Measurements from ENCODE around the gene TMIGD2.

TMIGD2 gene

GRCh38 chr19:4326215-4326836, 24.1 kb upstream of the TMIGD2 start:
- DNase-seq, result no peak

DNA sequence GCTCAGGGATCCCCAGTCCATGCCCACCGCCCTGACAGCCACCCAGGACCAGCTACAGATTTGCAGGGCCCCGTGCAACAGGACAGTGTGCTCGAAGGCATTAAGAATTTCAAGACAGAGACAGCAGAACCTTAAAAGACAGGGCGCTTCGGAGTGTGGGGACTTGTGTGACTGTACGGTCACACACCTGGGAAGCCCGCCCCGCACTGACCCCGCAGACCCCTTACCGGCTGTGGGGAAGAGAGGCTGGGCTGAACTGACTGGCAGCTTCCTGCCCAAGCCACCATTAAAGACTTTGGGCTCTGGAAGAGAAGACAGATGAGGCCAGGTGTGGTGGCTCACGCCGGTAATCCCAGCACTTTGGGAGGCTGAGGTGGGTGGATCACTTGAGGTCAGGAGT, 22.0 kb upstream of the TMIGD2 start:
- DNase-seq, result no peak

GRCh38 chr19:4323692-4324091, 21.5 kb upstream of the TMIGD2 start:
- DNase-seq, result no peak

DNA sequence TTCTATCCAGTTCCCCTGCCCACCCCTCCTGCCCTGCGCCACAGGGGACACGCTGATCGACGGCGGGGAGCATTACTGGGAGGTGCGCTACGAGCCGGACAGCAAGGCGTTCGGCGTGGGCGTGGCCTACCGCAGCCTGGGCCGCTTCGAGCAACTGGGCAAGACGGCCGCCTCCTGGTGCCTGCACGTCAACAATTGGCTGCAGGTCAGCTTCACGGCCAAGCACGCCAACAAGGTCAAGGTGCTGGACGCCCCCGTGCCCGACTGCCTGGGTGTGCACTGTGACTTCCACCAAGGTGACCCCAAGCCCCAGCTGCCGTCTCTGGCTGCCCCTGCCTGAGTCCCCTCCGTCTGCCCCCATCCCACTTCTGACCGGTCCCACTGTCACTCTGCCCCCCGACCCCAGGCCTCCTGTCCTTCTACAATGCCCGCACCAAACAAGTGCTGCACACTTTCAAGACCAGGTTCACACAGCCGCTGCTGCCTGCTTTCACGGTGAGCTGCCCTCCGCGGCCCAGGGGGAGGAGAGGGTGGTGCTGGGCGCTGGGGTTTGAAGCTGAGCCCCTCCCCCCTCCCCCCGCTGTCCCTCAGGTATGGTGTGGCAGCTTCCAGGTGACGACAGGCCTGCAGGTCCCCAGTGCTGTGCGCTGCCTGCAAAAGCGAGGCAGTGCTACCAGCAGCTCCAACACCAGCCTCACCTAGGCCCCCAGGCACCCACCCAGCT, 20.9 kb upstream of the TMIGD2 start:
- DNase-seq, result no peak

- no peak for DNase-seq
These were observed 18.2 kb upstream of the TMIGD2 start for GRCh38 chr19:4320419-4320818.

- DNase-seq, result no peak
These were observed 17.0 kb upstream of the TMIGD2 start for GRCh38 chr19:4319067-4319718.

- DNase-seq, result no peak
These were observed 16.3 kb upstream of the TMIGD2 start for GRCh38 chr19:4318460-4318859.

- no peak for DNase-seq
These were observed 14.8 kb upstream of the TMIGD2 start for GRCh38 chr19:4316956-4317355.

DNA sequence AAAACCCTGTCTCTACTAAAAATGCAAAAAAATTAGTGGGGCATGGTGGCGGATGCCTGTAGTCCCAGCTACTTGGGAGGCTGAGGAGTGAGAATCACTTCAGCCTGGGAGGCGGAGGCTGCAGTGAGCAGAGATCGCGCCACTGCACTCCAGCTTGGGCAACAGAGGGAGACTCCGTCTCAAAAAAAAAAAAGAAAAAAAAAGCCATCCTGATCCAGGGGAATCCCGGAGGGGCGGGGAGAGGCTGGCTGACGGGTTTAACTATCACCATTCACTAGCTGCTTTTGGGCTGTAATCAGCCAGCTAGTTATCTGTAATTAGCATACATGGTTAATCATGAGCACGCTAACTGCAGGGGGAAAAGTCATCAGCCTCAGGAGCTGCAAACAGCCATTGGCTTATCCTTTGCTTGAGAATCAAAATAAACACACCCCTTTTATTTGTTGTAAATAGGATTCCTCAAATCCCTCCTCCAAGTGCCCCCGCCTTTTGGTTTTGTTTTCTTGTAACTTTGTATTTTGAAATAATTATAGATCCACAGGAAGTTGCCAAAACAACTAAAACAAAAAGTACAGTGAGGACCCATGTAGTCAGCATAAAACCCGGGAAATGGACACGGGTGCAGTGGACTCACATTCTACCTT, 11.8 kb upstream of the TMIGD2 start:
- no peak for DNase-seq

DNA sequence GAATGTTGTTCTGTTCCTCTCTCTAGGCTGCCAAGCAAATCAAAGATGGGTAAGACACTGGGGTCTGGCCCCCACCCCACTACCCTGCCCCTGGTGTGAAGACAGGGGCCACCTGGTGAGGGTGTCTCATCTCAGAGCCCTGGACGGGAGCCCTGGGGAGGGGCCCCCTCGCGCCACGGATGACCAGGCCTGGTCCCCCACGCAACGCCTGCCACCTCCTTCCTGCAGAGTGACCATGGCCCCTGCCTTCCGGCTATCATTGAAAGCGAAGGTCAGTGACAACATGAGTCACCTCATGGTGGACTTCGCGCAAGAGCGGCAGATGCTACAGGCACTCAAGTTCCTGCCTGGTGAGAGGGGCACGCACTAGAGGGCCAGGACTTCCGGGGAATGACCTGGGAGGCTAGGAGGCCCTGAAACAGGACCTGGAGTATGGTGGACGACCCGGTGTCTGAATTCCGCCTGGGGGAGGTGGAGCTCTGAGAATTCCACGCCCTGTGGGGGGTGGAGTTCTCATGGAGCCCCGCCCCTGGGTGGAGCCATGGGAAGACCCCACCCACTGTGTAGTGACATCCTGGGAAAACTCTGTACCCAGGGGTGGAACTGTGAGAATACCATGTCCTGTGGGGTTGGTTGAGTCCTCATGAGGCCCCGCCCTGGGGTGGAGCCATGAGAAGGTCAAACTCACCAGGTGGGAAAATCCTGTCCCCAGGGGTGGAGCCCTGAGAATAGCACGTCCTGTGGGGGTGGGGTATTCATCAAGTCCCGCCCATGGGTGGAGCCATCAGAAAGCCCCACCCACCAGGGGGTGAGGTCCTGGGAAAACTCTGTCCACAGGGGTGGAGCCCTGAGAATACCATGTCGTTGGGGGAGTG, 8.3 kb upstream of the TMIGD2 start:
- DNase-seq, result no peak

DNA sequence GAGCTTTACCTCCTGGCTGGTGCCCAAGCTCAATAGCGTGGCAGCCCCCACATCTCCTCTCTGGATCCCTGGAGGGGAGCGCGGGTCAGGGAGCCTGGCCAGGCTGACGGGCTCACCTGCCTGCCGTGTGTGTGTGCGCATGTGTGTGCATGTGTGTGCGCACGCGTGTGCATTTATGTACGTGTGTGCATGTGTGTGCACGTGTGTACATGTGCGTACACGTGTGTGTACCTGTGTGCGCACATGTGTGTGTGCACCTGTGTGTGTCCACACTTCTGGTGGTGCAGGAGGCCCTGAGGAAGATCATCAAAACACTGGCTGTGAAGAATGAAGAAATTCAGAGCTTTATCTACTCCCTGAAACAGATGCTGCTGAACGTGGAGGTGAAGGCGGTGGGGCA, 3.5 kb upstream of the TMIGD2 start:
- no peak for DNase-seq

DNA sequence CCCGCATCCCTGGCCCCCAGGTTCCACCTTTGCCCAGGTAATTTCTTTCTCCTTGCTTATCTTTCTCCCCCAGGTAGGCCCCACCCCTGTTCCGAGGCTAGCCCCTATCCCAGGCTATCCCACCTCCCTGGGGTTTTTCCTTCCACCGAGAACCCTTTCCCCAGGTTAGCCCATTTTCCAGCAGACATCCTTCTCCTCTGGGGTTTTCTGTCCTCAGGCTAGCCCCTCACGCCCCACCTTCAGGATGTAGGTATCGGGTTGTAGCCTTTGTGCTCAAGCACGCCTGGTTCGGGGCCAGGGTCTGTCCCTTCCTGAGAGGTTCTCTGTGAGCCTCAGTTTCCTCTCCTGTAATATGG, 3.0 kb upstream of the TMIGD2 start:
- no peak for DNase-seq

DNA sequence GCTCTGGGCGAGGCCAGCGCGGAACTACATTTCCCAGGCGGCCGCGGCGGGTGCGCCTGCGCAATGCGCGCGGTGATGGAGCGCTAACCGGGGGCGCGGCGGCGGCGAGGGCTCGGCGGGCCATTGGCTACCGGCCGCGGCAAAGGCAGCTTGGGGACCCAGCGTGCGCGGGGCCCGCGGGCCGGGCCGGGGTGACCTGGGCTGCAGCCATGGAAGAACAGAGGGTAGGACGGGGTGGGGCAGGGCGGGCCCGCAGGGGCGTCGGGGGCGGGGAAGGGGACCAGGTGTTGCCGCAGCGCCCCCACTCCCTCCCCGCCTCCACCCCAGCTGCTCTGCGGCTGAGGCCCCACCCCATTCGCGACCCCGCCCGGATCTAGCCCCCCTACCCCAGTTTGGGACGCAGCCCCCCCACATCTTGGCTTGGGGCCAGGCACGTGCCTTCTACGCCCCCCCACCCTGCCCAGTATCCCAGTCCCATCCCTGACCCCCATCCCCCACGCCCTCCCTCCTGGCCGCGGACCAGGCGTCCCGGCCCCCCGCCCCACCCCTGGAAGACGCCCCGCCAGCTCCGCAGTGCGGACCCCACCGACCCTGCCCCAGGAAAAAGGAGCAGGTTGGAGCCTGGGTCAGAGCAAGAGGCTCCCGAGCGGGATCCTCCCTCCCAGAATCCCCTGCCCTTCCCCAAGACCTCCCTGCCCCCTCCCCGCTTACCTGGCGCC, 2.5 kb upstream of the TMIGD2 start, which contains the start of gene FSD1:
TSS of gene FSD1 (plus strand) at position 61 of the 719 bp plus-strand sequence. CDS start at position 210, 149 bp downstream.
- DNase-seq, result no peak

DNA sequence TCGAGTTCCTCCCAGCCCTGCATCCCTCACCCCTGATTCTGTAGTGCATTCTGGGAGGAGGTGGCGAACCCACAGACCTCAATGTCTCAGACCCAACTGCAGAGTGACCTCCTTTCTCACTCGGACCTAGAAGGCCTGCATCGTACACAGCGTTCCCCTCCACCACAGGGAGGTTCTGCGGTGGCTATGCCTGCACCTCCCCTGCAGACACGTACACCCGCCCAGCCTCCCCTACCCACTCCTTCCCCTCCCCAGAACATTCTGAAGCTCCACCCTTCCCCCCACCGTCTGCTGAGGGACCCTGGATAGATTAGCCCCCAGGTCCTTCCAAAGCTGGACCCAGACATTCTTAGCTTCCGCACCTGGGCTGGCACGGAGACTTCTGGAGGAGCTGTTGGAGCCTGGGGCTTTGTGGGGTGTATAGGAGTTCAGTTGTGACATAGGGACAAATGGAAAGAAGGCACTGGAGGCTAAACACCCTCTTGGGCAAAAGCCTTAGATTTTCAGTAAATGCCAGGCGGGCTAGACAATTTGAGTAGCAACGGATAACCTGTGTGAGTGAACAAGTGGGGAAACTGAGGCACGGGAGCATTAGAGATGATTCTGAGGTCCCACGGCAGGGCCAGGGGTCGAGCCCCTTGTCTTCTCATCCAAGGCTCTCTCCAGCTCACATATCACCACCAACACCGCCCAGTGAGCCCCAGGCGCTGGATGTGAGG, 1.8 kb upstream of the TMIGD2 start:
- DNase-seq, result no peak

DNA sequence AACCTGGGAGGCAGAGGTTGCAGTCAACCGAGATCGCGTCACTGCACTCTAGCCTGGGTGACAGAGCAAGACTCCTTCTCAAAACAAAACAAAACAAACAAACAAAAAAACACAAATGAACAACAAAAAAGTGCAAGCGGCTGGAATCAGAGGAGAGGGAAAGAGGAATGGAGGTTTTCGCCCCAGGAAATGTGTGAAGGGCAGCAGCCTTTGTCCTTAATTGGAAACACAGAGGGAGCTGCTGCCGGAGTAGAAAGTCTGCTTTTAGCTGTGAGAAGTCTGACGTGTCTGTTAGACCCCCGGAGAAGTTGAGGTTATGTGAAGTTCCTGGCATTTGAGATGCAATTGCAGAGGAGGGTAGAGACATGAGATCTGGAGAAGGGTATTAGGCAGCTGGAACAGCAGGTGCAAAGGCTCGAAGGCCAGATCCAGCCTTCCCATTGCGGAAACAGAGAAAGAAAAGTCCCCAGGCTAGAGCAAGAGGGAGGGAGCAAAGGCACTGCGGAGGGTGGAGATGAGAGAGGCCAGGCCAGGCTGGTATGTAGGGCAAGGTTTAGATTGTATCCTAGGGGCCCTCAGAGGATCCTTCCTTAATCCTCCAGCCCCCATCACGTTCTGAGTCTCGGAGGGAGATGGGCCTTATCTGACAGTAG, 473 bp downstream of the TMIGD2 start:
- DNase-seq, result no peak

DNA sequence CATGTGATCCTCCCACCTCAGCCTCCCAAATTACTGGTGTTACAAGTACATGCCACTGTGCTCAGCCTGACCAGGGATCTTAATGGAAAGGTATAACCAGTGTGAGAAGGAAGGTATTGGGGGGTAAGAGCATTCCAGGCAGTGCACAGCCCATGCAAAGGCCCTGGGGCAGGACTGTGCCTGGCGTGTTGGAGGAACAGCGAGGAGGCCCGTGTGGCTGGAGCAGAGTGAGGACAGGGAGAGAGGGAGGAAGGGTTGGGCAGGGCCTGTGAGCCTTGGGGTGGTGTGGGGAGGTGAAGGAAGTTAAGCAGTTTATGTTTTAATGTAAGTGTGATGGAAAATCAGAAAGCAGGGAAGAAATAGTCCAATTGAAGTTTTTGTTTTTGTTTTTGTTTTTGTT, 1.6 kb downstream of the TMIGD2 start:
- no peak for DNase-seq

DNA sequence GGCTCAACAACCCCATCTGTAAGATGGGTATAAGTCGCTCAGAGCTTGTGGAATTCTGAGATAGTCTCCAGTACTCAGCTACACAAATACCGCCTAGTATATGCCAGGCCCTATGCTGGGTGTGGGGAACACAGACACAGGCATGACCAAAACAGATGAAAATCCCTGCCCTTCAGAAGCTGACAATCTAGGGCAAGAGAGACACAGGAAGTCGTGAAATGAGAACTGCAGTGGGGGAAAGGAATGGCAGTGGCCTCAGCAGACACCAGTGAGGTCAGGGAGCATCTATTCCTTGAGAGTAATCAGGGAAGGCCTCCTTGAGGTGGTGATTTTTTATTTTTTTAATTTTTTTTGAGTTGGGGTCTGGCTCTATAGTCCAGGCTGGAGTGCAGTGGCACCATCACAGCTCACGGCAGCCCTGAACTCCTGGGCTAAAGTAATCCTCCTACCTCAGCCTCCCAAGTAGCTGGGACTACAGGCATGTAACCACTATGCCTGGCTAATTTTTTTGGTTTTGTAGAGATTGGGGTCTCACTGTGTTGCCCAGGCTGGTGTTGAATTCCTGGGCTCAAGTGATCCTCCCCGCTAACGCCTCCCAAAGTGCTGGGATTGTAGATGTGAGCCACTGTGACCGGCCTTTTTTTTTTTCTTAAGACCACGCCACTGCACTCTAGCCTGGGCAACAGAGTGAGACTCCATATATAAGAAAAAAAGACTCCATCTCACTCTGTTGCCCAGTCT, 3.2 kb downstream of the TMIGD2 start:
- no peak for DNase-seq

GRCh38 chr19:4297901-4298809, 4.0 kb downstream of the TMIGD2 start:
- no peak for DNase-seq
